Small intestine (tissue), 7 donors: Measurements from ENCODE around the gene NHS. TPM values are rescaled to one million over a fixed set of nuclear protein-coding genes. Genes with fewer than 3 reads are reported as not detected.
"Not testable (repeated sequence)": the region's sequence is repeated elsewhere in the genome, so short reads cannot be mapped to it uniquely, and the experiment has no call there.

Experiments used
- DNase-seq, 2 donors: peaks; one replicate each; pipeline versions ENCODE4 v3.0.0 to v3.0.0-alpha.2; 2013
- FAIRE-seq: peaks from 2 replicates; lab custom pipeline; 2012; peaks lifted over from hg19 to GRCh38; lab: Jason Lieb, UNC
- H3K27ac ChIP-seq, 3 donors: one replicate each; pipeline ENCODE4 v1.5.1; 2013; ENCODE audit warnings: low read length in 2 of 3, mild to moderate bottlenecking in 2 of 3, control low read depth in 1 of 3, inconsistent platforms in 1 of 3, low read depth in 1 of 3, moderate library complexity in 1 of 3
- H3K27me3 ChIP-seq, 3 donors: one replicate each; pipeline ENCODE4 v1.6.1; 2013; ENCODE audit warnings: low read length in 3 of 3, inconsistent platforms in 1 of 3; ENCODE audit not compliant: control insufficient read depth in 3 of 3, insufficient read depth in 3 of 3
- H3K36me3 ChIP-seq, 3 donors: one replicate each; pipeline ENCODE4 v1.6.1; 2013; ENCODE audit warnings: low read length in 3 of 3, inconsistent platforms in 1 of 3, low read depth in 1 of 3, mild to moderate bottlenecking in 1 of 3, moderate library complexity in 1 of 3; ENCODE audit not compliant: control insufficient read depth in 3 of 3, insufficient read depth in 2 of 3
- H3K4me1 ChIP-seq, 3 donors: one replicate each; pipeline ENCODE4 v1.6.1; 2013; ENCODE audit warnings: low read length in 2 of 3, inconsistent platforms in 1 of 3, low read depth in 1 of 3, mild to moderate bottlenecking in 1 of 3, moderate library complexity in 1 of 3; ENCODE audit not compliant: control insufficient read depth in 3 of 3, insufficient read depth in 2 of 3
- H3K4me3 ChIP-seq, 3 donors: one replicate each; pipeline ENCODE4 v1.5.1; 2013; ENCODE audit warnings: low read length in 3 of 3, control low read depth in 1 of 3, inconsistent platforms in 1 of 3, low read depth in 1 of 3, mild to moderate bottlenecking in 1 of 3, moderate library complexity in 1 of 3
- H3K9me3 ChIP-seq, 2 donors: one replicate each; pipeline ENCODE4 v1.6.1; 2013; ENCODE audit warnings: low read depth in 1 of 2, low read length in 1 of 2; ENCODE audit not compliant: control insufficient read depth in 2 of 2, insufficient read depth in 1 of 2
- WGBS, 3 donors: extraction: QIAGEN DNeasy Blood & Tissue Kit; methylation state at CpG; one replicate each; pipeline ENCODE4 v1.1.7; 2013; 5-methylcytosine and 5-hydroxymethylcytosine counted together
- polyA plus RNA-seq, 4 donors: library from polyadenylated mRNA; stranded (reverse) in 3 of 4; unstranded in 1 of 4; fragments of 200-250 nt in 3 of 4; fragments of 120-200 nt in 1 of 4; gene quantifications; one replicate each; pipeline versions ENCODE4 v1.2.1 to v1.2.3, GENCODE V29; 2013
- donor health status: healthy with polysubstance abuse.
- donor health status: control.
- donor health status: control.
- donor health status: Bipolar disorder and iron deficiency.
- donor health status: healthy.

Gene NHS
- polyA plus RNA-seq, 4 donors = under 0.01 to 5.8 (median 0.79) TPM

DNA sequence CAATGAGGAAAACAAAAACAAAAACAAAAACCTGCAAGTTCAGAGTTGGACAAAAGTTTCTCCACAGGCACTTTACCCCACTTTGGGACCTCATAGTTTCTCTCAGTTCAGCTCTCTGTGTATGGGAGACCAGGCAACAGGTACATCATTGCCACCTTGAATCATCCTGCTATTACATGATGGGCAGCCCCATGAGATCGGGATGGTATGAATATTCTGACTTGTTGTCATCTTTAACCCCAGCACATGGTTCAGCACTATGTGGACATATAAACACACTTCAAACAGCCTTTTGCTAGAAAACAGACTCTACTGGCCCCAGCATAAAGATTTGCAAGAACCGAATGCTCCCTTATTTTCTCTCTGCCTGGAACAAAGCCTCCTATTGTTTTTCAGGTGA is 185.4 kb downstream of the NHS start:
- Histone ChIP-seq H3K36me3 (no peaks in the 10 kb centered on the region), H3K4me1 (peaks cover 0 to 11% (median 5%) of the 10 kb centered on the region in 3 donors), H3K27me3 (no peaks in the 10 kb centered on the region), H3K4me3 (no peak overlapping the region), H3K27ac (no peak overlapping the region), H3K9me3 (no peaks in the 10 kb centered on the region)
- WGBS, 3 donors = 36 to 60% (median 59%) methylated on average over 2 of the region's 2 CpGs
- no peak for FAIRE-seq
- no peak for DNase-seq

DNA sequence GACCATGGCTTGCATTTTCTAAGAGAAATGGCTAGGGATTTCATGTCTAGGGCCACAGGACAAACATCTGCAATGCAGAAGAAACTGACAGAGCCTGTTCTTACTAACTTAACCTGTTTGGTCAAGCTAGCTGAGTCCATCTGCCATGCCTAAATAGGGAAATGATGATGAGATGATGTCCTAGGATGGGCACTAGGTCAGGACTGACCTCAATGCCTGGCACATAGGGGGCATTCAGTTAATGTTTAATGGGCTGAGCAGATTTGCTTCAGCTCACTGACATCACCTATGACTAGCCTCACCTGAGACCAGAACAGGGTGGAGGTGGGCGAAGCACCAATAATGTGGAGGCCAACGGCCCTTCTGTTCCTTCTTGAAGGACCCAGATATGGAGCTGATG is 188.1 kb downstream of the NHS start:
- no peak for FAIRE-seq
- whole genome bisulfite sequencing, 3 donors = 73 to 82% (median 78%) methylated on average over 2 of the region's 2 CpGs

DNA sequence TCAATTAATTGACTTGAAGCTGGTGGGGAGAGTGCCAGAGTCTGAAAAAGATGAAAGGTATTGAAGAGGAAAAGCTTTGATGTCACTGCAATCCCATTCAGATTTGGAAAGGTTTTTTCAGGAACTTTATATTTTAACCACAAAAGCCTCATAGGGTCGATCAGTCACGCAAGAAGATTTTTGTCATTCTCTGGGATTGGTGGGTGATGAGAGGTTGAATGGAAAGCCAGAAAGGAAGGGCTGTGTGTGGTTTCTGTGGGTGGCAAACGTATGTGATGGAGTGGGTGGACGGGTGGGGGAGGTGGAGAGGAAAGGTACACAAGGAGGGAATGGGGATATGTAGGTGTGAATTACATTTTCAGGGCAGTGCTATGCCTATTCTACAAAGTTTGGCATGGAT is 188.5 kb downstream of the NHS start:
- Histone ChIP-seq H3K27ac (no peak overlapping the region), H3K4me3 (no peak overlapping the region), H3K9me3 (no peaks in the 10 kb centered on the region), H3K36me3 (no peaks in the 10 kb centered on the region), H3K27me3 (no peaks in the 10 kb centered on the region), H3K4me1 (peaks cover 0 to 11% (median 5%) of the 10 kb centered on the region in 3 donors)
- DNase-seq (no peak), FAIRE-seq (no peak)
- WGBS, 3 donors = 53 to 59% (median 56%) methylated on average over 4 of the region's 4 CpGs

More for the DNA sequence above, 188.1 kb downstream of the NHS start:
- Histone ChIP-seq H3K4me1 (peaks cover 0 to 11% (median 5%) of the 10 kb centered on the region in 3 donors), H3K36me3 (no peaks in the 10 kb centered on the region), H3K4me3 (no peak overlapping the region), H3K27ac (no peak overlapping the region), H3K9me3 (no peaks in the 10 kb centered on the region), H3K27me3 (no peaks in the 10 kb centered on the region)
- no peak for DNase-seq

DNA sequence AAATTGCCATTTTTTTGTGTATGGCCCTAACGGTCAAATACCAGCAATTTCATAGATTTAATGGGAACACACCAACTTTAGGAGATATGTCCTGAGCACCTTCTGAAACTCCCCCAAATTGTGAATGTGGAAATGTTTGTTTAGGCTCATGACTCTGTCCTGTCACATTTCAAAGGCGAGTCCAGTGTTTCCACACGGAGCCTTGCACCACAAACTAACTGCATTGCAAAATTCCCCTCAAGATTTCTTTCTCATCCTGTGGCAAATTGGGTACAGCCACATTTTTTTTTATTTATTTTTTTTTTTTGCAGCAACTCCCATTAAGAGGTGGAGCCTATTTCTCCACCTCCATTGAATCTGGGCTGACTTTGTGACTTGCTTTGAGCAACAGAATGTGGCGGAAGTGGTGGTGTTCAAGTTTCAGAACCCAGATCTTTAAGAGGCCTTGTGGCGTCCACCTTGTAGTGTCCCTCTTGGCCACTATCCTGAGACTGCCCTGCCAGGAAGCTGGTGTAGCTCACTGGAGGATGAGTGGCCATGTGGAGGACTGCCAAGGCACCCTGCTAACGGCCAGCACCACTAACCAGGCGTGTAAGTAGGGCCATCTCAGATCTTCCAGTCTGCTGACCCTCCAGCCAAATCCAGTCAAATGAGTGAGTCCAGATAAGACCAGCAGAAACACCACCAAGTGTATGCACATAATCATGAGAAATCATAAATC is 189.8 kb downstream of the NHS start:
- Histone ChIP-seq H3K27ac (no peak overlapping the region), H3K4me3 (no peak overlapping the region), H3K9me3 (no peaks in the 10 kb centered on the region), H3K36me3 (no peaks in the 10 kb centered on the region), H3K4me1 (peaks cover 0 to 5% (median 5%) of the 10 kb centered on the region in 3 donors), H3K27me3 (no peaks in the 10 kb centered on the region)
- 73 to 92% (median 87%) methylated on average over 7 of the region's 7 CpGs for WGBS, 3 donors
- DNase-seq (no peak), FAIRE-seq (no peak)

DNA sequence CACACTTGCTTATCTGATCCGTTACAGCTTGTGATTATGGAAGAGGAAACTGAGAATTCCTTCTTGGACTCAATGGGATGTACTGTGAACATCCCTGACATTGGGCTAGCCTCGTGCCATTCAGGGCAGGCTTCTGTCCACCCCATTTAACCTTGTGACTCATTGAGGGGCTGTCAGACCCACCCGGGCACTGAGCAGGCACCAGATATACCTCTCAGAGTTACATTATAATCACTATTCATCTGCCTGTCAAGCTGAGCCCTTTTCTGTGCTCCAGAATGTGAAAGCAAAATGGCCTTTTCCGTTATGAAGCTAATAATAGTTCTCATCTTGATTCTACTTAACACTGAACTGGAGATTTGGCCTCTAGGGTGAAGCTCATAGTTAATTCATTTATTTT is 191.7 kb downstream of the NHS start:
- H3K4me1 ChIP-seq = no peaks in the 10 kb centered on the region
- no peaks in the 10 kb centered on the region for H3K9me3 ChIP-seq
- DNase-seq = no peak
- H3K27me3 ChIP-seq = no peaks in the 10 kb centered on the region
- WGBS, 3 donors = 57 to 72% (median 58%) methylated on average over 4 of the region's 4 CpGs
- H3K4me3 ChIP-seq = no peak overlapping the region
- no peak overlapping the region for H3K27ac ChIP-seq
- no peaks in the 10 kb centered on the region for H3K36me3 ChIP-seq
- FAIRE-seq = no peak

DNA sequence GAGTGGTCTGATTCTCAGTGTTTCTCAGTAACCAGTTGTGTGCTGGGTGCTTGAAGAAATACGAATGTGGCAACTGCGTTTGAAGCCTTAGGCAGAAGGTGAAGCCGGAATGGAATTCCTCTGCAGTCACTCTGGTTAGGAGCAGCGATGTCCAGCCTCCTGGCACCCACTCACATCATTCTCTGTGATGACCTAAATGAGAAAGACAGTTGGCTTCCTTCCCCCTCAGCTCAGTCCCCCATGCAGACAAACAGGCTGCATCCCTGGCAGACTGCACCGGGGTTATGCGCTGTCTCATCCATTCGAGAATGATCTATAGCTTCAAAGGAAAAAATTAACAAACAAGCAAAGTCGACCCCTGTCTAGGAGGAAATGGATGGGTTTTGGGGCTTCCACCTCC is 192.2 kb downstream of the NHS start:
- no peaks in the 10 kb centered on the region for H3K4me1 ChIP-seq
- no peaks in the 10 kb centered on the region for H3K9me3 ChIP-seq
- H3K27me3 ChIP-seq = no peaks in the 10 kb centered on the region
- no peak for FAIRE-seq
- H3K4me3 ChIP-seq = no peak overlapping the region
- H3K36me3 ChIP-seq = no peaks in the 10 kb centered on the region
- H3K27ac ChIP-seq = no peak overlapping the region
- 53 to 77% (median 65%) methylated on average over 8 of the region's 8 CpGs for WGBS, 3 donors
- no peak for DNase-seq

DNA sequence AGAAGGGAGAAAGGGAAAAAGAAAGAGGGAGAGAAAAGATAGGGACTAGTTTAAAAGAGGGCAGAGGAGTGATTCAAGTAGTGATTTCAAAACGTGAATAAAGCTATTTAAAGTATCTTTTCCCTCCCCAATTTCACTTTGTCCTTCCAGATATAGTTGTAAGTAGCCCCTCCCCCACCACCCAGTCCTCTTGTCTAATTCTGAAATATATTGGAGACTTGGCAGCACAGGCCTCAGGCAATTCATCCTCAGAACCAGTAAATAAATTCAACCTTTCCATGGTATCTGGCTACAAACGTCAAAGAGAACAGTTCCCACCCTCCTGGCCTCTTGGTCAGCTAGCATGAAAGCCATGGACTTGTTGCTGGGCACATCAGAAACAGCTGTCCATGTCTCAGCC is 192.8 kb downstream of the NHS start:
- no peak for DNase-seq
- Histone ChIP-seq H3K36me3 (no peaks in the 10 kb centered on the region), H3K27me3 (no peaks in the 10 kb centered on the region), H3K9me3 (no peaks in the 10 kb centered on the region), H3K27ac (no peak overlapping the region), H3K4me1 (no peaks in the 10 kb centered on the region), H3K4me3 (no peak overlapping the region)
- 18 to 35% (median 27%) methylated on average over 2 of the region's 2 CpGs for WGBS, 3 donors
- FAIRE-seq = no peak

DNA sequence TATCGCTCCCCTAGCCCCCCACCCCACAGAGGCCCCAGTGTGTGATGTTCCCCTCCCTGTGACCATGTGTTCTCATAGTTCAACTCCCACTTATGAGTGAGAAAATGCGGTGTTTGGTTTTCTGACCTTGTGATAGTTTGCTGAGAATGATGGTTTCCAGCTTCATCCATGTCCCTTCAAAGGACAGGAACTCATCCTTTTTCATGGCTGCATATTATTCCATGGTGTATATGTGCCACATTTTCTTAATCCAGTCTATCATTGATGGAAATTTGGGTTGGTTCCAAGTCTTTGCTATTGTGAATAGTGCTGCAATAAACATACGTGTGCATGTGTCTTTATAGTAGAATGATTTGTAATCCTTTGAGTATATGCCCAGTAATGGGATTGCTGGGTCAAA is 193.8 kb downstream of the NHS start:
- H3K4me1 ChIP-seq, H3K4me3 ChIP-seq, H3K27me3 ChIP-seq, DNase-seq, H3K27ac ChIP-seq, FAIRE-seq, H3K9me3 ChIP-seq, H3K36me3 ChIP-seq: not testable (repeated sequence)
- WGBS, 3 donors = 90 to 97% (median 97%) methylated on average over 3 of the region's 3 CpGs

DNA sequence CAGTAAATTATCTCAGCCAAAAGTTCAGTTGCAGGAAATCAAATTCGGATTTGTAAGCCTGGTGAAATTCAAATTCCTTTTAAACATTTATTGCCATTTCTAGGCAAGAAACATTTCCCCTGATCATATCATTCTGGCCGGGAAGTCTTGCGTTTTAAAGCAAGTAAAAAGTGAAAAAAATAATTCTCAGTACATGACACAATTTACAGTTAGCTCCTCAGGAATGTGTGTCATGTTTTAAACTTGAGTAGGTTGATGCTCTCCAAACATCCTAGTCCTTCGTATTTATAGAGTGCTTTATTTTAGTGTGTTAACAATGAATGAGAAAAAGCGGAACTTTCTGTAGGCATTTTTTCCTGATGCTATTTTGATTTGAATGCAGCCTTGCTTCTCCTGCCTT is 204.0 kb downstream of the NHS start:
- H3K27ac ChIP-seq = no peak overlapping the region
- H3K9me3 ChIP-seq = no peaks in the 10 kb centered on the region
- WGBS, 3 donors = 73 to 86% (median 74%) methylated on average over 5 of the region's 5 CpGs
- peaks cover 0 to 9% (median 0%) of the 10 kb centered on the region in 3 donors for H3K4me1 ChIP-seq
- DNase-seq (no peak), FAIRE-seq (no peak)
- H3K36me3 ChIP-seq = no peaks in the 10 kb centered on the region
- H3K27me3 ChIP-seq = no peaks in the 10 kb centered on the region
- H3K4me3 ChIP-seq = no peak overlapping the region
